ENCODE data around the gene GABRD.

- TF ChIP-seq, protein P1, sequence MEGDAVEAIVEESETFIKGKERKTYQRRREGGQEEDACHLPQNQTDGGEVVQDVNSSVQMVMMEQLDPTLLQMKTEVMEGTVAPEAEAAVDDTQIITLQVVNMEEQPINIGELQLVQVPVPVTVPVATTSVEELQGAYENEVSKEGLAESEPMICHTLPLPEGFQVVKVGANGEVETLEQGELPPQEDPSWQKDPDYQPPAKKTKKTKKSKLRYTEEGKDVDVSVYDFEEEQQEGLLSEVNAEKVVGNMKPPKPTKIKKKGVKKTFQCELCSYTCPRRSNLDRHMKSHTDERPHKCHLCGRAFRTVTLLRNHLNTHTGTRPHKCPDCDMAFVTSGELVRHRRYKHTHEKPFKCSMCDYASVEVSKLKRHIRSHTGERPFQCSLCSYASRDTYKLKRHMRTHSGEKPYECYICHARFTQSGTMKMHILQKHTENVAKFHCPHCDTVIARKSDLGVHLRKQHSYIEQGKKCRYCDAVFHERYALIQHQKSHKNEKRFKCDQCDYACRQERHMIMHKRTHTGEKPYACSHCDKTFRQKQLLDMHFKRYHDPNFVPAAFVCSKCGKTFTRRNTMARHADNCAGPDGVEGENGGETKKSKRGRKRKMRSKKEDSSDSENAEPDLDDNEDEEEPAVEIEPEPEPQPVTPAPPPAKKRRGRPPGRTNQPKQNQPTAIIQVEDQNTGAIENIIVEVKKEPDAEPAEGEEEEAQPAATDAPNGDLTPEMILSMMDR (IDR thresholded peaks at IDR 0.05; ENCODE audit: low read depth, low read length): no peak
- no peak for TF ChIP-seq EZH2phosphoT487 (IDR thresholded peaks at IDR 0.05; ENCODE audit: low read depth)
These were observed 5.0 kb upstream of the GABRD start for GRCh38 chr1:2014181-2014580.
